ENCODE results near the gene SH2D3A.

DNA sequence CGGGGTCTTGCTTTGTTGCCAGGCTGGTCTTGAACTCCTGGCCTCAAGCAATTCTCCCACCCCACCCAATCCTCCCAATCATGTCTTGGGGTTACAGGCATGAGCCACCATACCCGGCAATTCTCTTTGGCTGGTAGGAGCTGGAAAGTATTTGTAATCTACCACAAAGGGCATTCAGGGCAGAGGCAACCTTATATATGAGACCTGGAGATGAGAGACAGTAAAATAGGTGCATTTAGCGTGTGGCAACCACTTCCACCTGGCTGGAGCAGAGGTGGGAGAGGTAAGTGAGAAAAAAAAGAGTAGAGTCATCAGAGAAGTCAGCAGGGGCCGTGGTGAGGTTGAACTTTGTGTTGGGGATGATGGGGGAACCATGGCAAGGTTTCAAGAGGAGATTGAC is 42.0 kb upstream of the SH2D3A start:
- no peak for TF ChIP-seq CTCF (IDR thresholded peaks at IDR 0.05)
- TF ChIP-seq POLR2A (IDR thresholded peaks at IDR 0.05): no peak

Data from adrenal gland (tissue), 5 donors.